Measurements from ENCODE around the gene HNF4A. TPM values are rescaled to one million over a fixed set of nuclear protein-coding genes. Genes with fewer than 3 reads are reported as not detected.

The HNF4A gene
- total RNA-seq, 1 experiment from 2014 or later, result 0.13 TPM

- Histone ChIP-seq H3K9me3 (ENCODE audit: insufficient read depth, low read depth) (no peaks in the 10 kb centered on the region), H2AFZ (no peak overlapping the region), H4K20me1 (ENCODE audit: insufficient read depth) (no peaks in the 10 kb centered on the region), H3K36me3 (ENCODE audit: low read depth) (no peaks in the 10 kb centered on the region), H3K4me1 (replicated peaks; ENCODE audit: insufficient read depth) (peaks cover 9% of the 10 kb centered on the region; the same call in 1 of the 2 replicates), H3K79me2 (ENCODE audit: low read depth) (no peaks in the 10 kb centered on the region), H3K9me2 (ENCODE audit: insufficient read depth) (no peaks in the 10 kb centered on the region), H3F3A (ENCODE audit: insufficient read depth, low read depth) (0 out of 2 replicates have a peak, but pooled peaks cover 4% of the 10 kb centered on the region), H3K4me3 (no peak overlapping the region), H3K4me2 (no peak overlapping the region), H3K27me3 (ENCODE audit: insufficient read depth, low read depth) (no peaks in the 10 kb centered on the region), H3K27ac (no peak overlapping the region)
- POLR2A ChIA-PET (ENCODE audit: unreplicated experiment), result interaction anchor here (0.6 kb wide), 1 partner anchor 1950 kb away, joined by 4 read pairs; no protein-coding TSS in a partner anchor
- CTCF ChIA-PET, result no interaction called here
- DNase-seq, result no peak
- TF ChIP-seq CTCF (conservative IDR thresholded peaks at IDR 0.05) (no peak), EZH2 (IDR thresholded peaks at IDR 0.05; ENCODE audit: low read depth) (no peak)
- intact Hi-C loops (cut with micrococcal nuclease; ENCODE audit: unreplicated experiment), result no loop called here
- no TSS peak for BruUV-seq (replicated peaks)
These were observed 58.3 kb downstream of the HNF4A start for GRCh38 chr20:44413575-44414345.

- Histone ChIP-seq H3K27ac (no peak overlapping the region), H3K9me2 (ENCODE audit: insufficient read depth) (no peaks in the 10 kb centered on the region), H2AFZ (no peak overlapping the region), H4K20me1 (ENCODE audit: insufficient read depth) (no peaks in the 10 kb centered on the region), H3K9me3 (ENCODE audit: insufficient read depth, low read depth) (no peaks in the 10 kb centered on the region), H3K79me2 (ENCODE audit: low read depth) (no peaks in the 10 kb centered on the region), H3K4me1 (replicated peaks; ENCODE audit: insufficient read depth) (peaks cover 3% of the 10 kb centered on the region; the same call in 1 of the 2 replicates), H3K36me3 (ENCODE audit: low read depth) (no peaks in the 10 kb centered on the region), H3F3A (ENCODE audit: insufficient read depth, low read depth) (0 out of 2 replicates have a peak, but pooled peaks cover 4% of the 10 kb centered on the region), H3K4me2 (no peak overlapping the region), H3K4me3 (no peak overlapping the region), H3K27me3 (ENCODE audit: insufficient read depth, low read depth) (no peaks in the 10 kb centered on the region)
- POLR2A ChIA-PET (ENCODE audit: unreplicated experiment), result interaction anchor here (0.6 kb wide), 1 partner anchor 1950 kb away, joined by 4 read pairs; no protein-coding TSS in a partner anchor
- no TSS peak for BruUV-seq (replicated peaks)
- CTCF ChIA-PET, result interaction anchor here (0.5 kb wide), 1 partner anchor 227 kb away, joined by 3 read pairs; no protein-coding TSS in a partner anchor
- intact Hi-C loops (cut with micrococcal nuclease; ENCODE audit: unreplicated experiment), result no loop called here
- DNase-seq, result no peak
- no peak for TF ChIP-seq CTCF (conservative IDR thresholded peaks at IDR 0.05)
- TF ChIP-seq EZH2 (IDR thresholded peaks at IDR 0.05; ENCODE audit: low read depth), result no peak
These were observed 58.8 kb downstream of the HNF4A start for GRCh38 chr20:44414346-44414714.

GRCh38 chr20:44414808-44415207 lies 59.3 kb downstream of the HNF4A start:
- no peaks in the 10 kb centered on the region for H3K9me3 ChIP-seq (ENCODE audit: insufficient read depth, low read depth)
- H4K20me1 ChIP-seq (ENCODE audit: insufficient read depth), result no peaks in the 10 kb centered on the region
- no peak for DNase-seq
- no peaks in the 10 kb centered on the region for H3K36me3 ChIP-seq (ENCODE audit: low read depth)
- no TSS peak for BruUV-seq (replicated peaks)
- intact Hi-C loops (cut with micrococcal nuclease; ENCODE audit: unreplicated experiment), result no loop called here
- no peak for TF ChIP-seq EZH2 (IDR thresholded peaks at IDR 0.05; ENCODE audit: low read depth)
- TF ChIP-seq CTCF (conservative IDR thresholded peaks at IDR 0.05), result no peak
- H3K4me2 ChIP-seq, result no peak overlapping the region
- no peak overlapping the region for H3K4me3 ChIP-seq
- no peak overlapping the region for H3K27ac ChIP-seq
- ChIA-PET CTCF (interaction anchor here (0.5 kb wide), 1 partner anchor 227 kb away, joined by 3 read pairs; no protein-coding TSS in a partner anchor), POLR2A (ENCODE audit: unreplicated experiment) (no interaction called here)
- H3K27me3 ChIP-seq (ENCODE audit: insufficient read depth, low read depth), result no peaks in the 10 kb centered on the region
- no peak overlapping the region for H2AFZ ChIP-seq
- no peaks in the 10 kb centered on the region; the same call in 1 of the 2 replicates for H3K4me1 ChIP-seq (replicated peaks; ENCODE audit: insufficient read depth)
- H3K79me2 ChIP-seq (ENCODE audit: low read depth), result no peaks in the 10 kb centered on the region
- H3K9me2 ChIP-seq (ENCODE audit: insufficient read depth), result no peaks in the 10 kb centered on the region
- H3F3A ChIP-seq (ENCODE audit: insufficient read depth, low read depth), result 0 out of 2 replicates have a peak, but pooled peaks cover 4% of the 10 kb centered on the region

All from PC-9 (cell line).